ENCODE measurements around the gene CEP55.

CEP55 gene

GRCh38 chr10:93501650-93502049 lies 5.2 kb downstream of the CEP55 start:
- TF ChIP-seq CTCF (IDR thresholded peaks at IDR 0.05) = no peak

GRCh38 chr10:93503075-93503474 lies 6.7 kb downstream of the CEP55 start:
- TF ChIP-seq CTCF (IDR thresholded peaks at IDR 0.05) = no peak

DNA sequence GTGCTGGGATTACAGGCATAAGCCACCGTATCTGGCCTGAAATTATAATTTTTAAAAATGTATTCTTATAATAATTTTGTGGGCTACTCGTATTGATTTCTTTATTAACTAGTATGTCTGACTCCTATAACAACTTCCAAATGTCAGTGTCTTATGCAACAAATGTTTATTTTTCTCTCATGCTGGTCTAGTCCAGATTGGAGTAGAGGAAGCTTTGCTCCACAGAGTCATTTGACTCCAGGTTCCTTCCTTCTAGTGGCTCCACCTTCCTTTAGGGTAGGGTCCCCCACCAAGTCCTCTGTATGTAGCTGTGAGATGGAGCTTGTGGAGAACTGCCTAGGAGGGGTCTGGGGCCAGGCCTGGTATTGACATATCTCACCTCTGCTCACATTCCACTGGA lies 8.7 kb downstream of the CEP55 start:
- TF ChIP-seq CTCF (IDR thresholded peaks at IDR 0.05) = no peak

DNA sequence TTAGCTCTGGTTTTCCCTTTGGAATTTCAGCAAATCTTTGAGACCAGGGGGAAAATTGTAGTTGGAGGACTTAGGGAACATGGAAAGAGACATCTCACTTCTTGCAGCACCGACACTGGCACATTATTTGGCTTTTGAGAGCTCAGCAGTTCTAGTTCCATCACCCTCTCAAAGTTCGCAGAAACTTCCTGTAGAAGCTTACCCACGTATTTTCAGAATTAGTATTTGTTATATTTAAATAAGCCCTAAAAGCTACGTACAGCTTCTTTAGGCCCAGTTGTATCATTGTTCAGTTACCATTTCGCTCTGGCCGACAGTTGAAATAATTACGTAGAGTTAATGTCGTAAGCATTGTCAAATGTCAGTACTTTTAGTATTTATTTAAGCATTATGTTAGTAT lies 13.4 kb downstream of the CEP55 start:
- no peak for TF ChIP-seq CTCF (IDR thresholded peaks at IDR 0.05)

DNA sequence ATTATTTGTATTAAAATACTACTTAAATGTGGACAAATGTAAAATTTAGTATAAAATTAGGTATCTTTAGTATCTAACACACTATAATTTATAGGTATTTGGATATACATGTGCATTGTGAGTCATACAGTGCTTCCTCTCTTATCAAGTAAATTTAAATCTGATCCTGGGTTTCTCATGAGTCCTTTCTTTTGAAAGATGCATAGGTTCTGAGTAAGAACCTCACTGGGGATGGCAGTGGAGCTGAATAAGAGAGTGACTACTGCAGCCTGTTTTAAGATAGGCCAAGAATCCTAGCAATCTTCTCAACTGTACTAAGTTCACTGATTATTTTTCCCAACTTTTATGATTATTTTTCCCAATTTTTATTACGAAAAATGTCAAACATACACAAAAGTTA lies 16.2 kb downstream of the CEP55 start:
- TF ChIP-seq CTCF (IDR thresholded peaks at IDR 0.05) = no peak

DNA sequence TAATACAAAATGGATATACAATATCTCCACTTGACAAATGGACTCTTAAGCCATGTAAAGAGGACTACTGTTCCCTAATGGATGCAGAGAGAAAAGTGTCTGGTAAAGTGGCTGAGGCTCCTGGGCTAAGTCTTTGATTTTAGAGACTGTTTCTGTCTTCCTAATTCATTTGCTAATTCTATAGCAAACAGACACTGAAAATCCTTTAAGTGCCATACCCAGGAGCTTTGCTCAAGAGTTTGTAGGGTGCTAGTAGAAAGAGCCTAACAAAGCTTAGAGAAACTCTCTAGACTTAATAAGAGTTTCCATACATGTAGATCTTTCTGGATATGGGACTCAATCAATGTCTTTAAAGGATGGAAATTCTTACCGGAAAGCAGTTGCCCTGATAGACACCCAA lies 16.7 kb downstream of the CEP55 start:
- TF ChIP-seq CTCF (IDR thresholded peaks at IDR 0.05) = no peak

GRCh38 chr10:93514521-93514920 lies 18.1 kb downstream of the CEP55 start:
- TF ChIP-seq CTCF (IDR thresholded peaks at IDR 0.05) = no peak
